Measurements from ENCODE around the gene HS3ST5.

DNA sequence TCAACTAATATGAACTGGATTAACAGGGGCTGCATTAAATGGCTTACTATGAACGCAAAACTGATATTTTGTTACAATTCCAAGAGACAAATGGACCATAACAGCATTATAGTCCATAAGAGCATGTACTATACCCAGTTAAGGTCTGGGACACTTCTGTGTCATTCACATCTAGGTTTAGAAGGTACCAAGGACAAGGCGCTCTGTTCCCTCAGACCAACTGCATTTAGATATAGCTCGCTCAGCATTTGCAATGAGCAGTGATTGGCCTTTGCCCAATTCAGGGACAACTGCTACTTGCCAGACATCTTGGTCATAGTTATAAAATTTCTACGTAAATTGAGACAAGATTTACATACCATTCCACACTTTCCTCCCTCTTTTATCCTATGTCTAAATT, 132.4 kb downstream of the HS3ST5 start:
- TF ChIP-seq, protein P1, sequence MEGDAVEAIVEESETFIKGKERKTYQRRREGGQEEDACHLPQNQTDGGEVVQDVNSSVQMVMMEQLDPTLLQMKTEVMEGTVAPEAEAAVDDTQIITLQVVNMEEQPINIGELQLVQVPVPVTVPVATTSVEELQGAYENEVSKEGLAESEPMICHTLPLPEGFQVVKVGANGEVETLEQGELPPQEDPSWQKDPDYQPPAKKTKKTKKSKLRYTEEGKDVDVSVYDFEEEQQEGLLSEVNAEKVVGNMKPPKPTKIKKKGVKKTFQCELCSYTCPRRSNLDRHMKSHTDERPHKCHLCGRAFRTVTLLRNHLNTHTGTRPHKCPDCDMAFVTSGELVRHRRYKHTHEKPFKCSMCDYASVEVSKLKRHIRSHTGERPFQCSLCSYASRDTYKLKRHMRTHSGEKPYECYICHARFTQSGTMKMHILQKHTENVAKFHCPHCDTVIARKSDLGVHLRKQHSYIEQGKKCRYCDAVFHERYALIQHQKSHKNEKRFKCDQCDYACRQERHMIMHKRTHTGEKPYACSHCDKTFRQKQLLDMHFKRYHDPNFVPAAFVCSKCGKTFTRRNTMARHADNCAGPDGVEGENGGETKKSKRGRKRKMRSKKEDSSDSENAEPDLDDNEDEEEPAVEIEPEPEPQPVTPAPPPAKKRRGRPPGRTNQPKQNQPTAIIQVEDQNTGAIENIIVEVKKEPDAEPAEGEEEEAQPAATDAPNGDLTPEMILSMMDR (IDR thresholded peaks at IDR 0.05; ENCODE audit: low read length): no peak
- no peak for TF ChIP-seq EZH2 (optimal IDR thresholded peaks at IDR 0.05; ENCODE audit: low read depth, low read length)
- no peak for TF ChIP-seq EZH2phosphoT487 (IDR thresholded peaks at IDR 0.05; ENCODE audit: low read length)

Measured in MM.1S (cell line).